CD4-positive, alpha-beta T cell treated with Interleukin-6 for 4 hours (primary cell): ENCODE results near the gene HVCN1.

Experiments
- DNase-seq: peaks from one replicate; pipeline ENCODE4 v3.0.0-alpha.2; 2020; ENCODE audit warnings: mixed read lengths

Gene HVCN1

DNA sequence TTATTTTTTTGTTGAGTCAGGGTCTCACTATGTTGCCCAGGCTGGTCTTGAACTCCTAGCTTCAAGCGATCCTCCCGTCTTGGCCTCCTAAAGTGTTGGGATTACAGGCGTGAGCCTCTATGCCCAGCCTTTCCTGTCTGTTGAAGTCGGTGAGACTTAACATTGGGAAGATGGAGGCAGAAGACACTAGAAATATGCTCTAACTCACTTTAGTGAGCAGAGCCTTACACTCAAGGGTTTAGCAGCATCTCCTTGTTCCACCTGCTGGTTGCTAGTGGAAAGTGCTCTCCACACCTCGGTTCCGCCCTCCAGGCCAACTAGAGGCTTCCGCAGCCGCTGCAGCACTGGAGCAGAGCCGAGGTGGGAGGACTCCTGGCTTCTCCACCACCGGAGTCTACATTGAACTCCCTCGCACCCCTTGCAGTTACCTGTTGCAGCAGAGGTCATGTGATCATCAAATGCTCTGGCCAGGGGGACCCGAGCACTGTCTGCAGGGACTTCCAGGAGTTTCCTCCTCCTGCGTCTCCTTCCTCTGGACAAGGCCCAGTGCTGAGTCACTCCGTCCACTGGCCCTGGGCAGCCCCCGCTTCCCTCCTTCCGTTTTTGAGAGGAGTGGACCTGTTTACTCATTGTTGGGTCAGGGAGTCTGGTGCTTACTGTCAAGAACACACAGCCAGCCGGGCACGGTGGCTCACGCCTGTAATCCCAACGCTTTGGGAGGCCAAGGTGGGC, 9.4 kb upstream of the HVCN1 start:
- peak; percentile 82 for DNase-seq

DNA sequence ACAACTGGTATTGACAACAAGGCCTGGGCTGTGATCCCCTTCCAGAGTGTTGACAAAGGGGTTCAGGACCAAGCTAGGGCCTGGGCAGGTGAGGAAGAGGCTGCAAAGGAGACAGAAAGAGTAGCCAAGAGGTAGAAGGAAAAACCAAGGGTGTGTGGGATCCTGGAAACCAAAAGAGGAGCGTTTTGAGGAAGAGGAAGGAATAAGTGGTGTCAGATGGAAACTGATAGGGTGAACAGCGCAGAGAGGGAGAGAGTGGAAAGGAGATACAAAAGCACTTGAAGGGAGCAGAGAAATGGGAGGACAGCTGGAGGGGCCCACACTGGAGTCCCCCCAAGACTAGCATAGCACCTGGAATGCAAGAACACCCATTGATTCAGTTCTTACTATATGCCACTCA, 8.3 kb upstream of the HVCN1 start:
- DNase-seq = no peak

DNA sequence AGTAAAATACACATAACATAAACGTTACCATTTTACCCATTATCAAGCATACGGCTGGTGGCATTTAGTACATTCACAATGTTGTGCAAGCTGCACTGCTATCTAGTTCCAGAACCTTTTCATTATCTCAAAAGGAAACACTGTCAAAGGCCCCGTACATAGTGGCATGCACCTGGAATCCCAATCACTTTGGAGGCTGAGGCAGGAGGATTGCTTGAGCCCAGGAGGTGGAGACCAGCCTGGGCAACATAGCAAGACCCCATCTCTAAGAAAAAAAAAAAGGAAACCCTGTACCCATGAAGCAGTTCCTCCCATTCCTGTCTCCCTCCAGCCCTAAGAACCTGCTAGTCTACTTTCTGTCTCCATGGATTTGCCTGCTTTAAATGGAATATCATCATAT, 7.4 kb upstream of the HVCN1 start:
- DNase-seq = no peak

DNA sequence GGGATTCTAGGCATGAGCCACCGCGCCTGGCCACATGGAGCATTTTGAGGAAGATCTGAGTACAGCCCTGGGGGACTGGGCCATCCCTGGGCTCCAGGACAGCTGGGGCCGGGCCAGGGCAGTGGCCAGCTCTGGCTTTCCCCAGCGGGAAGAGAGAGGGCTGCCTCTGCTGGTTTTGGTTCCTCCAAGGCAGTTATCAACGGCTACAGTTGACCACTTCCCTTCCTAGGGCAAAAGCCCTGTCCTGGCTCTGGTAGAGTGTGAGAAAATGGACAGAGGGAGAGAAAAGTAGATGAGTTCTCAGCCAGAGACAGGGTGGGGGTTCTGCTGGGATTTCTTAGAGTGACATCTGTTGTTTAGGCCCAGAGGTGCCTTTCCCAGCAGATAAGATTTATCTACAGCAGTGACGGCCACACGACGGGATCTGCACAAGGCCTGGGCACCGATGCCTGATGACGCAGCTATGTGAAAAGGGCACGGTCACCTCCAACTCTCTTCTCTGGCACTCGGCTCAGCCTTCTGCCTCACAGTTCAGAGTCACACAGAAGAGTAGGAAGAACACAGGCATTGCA, 5.5 kb upstream of the HVCN1 start:
- no peak for DNase-seq

DNA sequence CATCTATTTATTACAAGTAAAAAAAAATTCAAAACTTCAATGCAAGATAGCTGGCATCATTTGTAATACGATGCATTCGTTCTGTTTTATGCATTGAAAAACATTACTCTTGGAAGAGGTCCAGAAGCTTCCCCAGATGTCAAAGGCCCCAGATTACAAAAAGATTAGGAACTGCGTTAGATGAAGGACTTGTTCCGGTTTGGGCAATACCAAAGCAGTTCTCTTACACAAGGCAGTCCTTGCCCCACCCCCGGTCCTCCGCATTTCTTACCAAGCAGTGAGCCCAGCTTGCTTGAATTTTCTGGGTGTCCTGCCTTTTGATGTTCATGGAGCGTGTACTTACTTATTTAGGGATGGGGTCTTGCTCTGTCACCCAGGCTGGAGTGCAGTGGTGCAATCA, 4.8 kb upstream of the HVCN1 start:
- peak; percentile 15 for DNase-seq

DNA sequence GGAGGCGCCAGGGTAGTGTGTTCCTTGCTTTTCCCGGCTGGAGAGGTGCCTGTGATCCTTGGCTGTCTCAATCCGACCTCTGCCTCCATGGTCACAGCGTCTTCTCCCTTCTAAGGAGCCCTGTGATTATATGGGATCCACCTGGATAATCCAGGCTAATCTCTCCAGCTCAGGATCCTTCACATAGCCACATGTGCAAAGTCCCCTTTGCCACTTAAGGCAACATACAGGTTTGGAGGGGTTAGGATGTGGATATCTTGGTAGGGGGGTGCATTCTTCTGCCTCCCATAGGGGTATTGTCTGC, 1.2 kb upstream of the HVCN1 start:
- no peak for DNase-seq

DNA sequence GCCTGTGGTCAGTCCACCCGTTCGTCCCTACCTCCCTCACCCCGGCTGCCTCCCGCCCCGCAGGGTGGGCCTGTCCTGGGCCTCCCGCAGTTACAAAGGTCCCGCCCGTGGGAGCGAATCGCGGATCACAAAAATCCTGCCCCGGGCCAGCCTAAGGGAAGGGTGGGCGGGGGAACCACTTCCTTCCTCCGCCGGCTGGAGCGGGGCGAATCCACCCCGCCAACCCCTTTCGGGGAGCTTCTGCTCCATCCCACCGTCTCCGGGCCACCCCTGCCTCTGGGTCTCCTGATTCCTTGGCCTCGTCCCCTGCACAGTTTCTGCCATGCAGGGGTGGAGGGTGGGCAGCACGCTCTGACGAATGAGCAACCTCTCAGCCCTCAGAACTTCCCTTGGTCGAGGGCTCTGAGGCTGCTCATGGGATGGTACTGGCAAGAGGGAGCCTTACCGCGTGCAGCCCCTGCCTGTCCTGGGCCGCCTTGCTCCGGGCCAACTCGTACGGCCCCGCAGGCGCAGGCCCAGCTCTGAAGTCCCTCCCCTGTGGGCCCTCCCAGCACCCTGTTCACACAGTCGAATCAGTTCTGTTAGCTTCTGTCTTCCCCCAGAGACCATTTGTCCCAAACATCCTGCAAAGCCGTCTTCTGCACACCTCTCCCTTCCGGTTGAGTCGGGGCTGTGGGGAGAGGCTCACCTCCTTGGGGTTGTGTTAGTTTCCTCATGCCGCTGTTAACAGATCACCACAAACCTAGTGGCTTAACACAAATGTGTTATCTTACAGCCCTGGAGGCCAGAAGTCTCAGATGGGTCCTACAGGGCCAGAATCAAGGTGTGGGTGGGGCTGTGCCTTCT, 589 bp upstream of the HVCN1 start:
- DNase-seq = peak; percentile 67

DNA sequence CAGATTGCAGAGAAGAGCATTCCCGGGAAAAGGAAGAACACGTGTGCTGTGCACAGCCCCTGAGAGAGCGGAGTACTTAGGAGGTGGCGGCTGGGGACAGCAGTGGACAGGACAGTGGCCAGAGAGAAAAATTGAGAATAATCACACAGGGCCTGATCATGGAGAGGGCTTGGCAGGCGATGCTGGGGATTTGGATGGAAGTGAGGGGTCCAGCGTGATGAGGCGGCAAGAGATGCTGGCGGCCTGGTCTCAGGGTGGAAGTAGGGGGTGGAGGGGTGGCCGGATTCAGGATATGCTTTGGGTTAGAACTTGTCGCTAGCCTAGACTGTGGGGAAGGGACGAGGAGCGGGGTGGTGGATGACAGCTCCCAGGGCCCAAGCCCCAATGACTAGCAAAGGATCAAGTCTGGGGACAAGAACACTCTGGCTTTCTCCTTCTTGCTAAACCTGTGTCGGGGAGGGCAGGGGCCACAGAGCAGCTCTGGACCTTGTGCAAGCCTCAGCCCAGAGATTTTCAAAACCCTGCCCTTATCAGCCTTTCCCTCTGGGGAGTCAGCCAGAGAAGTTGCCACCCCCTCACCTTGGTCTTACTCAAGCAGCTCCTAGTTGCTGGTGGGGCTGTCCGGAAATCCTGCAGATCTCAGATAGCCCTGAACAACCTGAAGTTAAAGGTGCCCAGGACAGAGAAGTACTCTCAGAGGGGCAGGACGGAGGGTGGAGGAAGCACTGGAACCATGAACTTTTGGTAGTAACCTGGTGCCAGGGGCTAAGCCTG, 1.3 kb downstream of the HVCN1 start:
- DNase-seq = no peak

DNA sequence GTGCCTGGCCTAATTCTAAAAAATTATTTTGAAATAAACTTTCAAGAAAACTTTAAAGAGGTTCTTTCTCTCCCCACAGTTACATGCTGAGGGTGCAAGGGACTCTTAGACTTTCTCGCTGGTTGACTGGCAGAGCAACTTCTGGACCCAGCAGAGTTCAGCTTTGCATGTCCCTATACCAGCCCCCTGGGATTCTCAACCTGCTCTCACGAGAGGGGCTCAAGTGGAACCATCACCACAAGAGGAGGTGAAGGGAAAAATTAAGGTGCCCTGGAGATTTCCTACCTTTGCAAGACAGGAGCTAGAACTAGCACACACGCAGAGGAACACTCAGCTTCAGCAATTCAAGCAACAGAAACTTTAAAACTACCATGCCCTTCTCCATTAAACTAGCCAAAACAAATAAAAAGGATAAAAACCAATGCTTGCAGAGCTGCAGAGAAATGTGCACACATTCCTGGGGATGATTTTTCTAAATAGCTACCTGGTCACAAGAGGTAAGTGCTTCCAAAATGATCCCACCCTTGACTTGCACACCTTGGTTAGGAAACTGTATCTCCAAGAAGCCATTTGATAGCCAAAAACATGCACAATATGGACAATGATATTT, 2.5 kb downstream of the HVCN1 start:
- DNase-seq = no peak

DNA sequence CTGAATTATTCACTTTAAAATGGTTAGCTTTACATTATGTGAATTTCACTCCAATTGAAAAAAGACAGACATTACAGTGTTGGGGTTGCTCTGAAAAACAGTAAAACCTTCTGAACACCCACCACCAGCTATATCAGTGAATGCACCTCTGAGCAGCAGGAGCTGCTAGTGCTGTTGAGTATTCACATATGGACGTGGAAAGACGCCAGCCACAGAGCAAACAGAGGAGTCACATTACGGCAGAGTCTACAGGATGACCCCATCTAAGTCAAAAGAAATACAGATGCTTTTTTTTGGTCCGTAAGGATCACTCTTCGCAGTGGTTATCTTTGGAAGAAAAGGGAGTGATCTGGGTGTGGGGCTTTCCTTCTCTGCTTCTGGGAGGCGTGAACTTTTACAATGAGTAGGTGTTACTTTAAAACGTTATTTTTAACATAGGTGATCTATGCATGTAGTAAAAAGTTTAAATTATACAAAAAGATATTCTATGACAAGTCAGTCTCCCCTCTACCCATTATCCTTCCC, 4.5 kb downstream of the HVCN1 start:
- DNase-seq = no peak

DNA sequence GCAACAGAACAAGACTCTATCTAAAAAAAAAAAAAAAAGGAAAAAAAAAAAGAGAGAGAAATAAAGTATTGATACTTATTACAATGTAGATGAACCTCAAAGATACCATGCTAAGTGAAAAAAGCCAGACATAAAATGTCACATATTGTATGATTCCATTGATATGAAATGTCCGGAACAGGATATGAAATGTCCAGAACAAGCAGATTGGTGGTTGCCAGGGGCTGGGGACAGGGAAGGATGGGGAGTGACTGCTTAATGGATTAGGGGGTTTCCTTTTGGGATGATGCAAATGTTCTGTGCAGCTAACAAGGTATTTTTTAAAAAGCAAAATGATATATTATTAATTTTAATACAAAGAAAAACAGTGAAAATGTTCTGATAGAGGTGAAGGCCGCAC, 5.0 kb downstream of the HVCN1 start:
- DNase-seq = no peak

DNA sequence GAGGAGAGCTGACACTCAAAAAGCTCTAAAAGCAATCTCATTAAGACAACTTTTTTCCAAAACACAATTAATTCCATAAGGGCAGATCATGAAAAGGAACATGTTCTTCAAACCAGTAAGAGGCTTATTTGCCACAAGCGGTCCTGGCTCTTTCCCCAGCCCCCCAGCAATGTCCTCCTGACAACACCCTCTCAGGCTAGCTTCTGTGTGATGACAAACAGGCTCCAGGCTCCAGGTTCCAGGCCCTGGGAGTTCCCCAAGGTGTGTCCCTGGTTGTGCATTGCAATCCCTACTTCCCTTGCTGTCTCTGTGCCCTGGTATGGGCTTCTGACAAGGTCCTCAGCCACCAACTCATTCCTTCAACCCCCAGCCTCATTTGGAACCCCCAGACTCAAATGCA, 8.9 kb downstream of the HVCN1 start:
- DNase-seq = no peak

DNA sequence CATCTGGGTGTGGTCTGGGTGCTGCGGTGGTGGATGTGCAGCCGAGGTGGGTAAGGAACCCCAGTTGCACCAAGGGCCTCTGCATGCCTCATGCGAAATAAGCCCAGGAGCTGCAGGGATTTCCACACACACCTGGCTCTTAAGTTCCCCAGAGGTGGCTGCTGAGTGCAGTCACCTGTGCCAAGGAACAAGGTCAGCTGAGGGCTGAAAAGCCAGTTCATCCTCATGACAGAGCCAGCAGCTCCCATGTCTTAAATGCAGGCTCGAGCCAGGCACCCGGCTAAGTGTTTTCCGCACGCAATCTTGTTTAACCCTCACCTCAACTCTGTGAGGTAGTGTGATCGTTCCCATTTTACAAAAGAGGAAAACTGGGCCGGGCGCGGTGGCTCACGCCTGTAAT, 9.7 kb downstream of the HVCN1 start:
- no peak for DNase-seq

DNA sequence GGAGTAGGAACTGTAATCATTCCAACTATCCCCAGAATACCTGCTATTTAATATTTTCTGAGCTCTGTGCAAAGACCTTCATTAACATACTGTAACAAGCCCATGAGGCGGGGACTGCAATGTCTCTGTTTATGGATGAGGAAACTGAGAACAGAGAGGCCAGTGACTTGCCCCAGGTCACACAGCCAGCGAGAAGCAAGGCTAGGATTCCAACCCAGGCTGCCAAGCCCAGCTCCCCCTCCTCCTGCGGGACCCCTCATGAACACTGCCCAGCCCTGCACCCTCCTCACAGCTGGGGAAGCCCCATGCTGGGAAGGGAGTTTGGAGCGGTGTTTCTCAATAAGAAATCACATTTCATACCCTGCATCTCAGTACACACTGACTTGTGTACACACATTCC, 10.9 kb downstream of the HVCN1 start:
- no peak for DNase-seq

DNA sequence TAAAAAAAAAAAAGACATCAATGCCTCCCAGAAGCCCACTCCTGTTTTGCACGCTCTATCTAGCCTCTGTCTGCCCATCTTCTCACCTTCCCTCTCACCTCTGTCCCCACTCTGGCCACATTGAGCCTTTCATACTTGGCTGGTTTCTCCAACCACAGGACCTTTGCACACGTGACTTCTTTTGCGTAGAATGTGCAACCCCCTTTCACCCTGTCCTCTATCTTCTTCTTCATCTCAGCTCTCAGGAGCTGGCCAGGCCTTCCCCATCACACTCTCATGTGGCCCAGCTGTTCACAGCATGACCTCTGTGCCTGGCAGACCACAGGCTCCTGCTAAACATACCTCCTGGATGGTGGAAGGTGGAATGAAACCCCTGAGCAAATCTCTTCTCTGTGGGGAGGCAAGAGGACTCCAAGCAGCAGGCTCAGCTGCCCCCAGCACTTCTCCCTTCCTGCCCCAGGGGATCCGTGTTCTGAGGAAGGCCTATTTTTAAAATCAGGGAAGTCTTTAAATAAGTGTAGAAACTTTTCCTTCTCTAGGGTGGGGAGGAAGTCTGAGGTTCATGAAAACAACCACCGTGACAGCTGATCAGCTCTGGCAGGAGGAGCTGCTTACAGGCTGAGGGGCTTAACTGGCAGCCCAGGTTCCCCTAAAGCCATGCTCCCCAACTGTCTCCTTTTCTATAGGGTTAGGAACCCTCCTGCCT, 11.6 kb downstream of the HVCN1 start:
- DNase-seq = peak; percentile 17

DNA sequence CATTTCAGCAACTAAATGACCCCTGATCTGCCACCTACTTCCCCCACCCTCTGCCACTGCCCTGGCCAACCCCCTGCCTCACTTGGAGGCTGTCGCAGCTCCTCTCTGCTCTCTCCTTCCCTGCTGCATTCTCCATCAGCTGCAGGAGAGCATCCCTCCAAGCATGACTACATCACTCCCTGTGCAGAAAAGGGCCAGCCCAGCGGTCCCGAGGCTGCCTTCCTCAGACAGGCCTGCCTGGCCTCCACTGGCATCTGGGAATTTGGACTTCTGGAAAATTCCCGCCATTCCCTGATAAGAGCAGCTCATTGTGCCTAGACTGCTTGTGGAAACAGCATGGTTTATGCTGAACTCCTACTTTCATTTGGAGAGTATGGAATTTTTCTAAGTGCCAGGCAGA, 12.7 kb downstream of the HVCN1 start:
- no peak for DNase-seq

DNA sequence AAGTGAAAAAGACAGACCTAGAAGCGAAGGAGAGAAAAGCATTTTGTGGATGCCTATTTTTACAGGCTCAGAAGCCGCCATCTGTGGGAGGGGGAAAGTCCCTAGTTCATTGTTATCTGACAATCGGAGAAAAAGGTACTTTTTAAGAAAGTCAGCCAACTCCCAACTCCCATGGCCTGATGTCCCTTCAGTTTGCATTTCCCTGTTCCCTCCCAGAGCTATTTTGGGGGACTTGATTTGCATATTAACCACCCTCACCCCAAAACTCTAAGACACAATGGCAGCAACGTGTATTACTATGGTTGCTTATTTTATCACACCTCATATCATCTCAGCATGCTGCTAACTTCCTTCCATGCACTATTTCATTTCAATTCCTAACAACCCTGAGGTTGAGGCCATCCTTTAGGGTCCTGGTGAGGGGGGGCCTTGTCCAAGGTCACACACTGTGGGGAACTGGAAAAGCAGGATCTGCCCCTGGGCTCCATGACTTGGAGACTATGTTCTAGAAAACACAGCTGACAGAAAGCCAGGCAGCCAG, 18.7 kb downstream of the HVCN1 start:
- peak; percentile 7 for DNase-seq

DNA sequence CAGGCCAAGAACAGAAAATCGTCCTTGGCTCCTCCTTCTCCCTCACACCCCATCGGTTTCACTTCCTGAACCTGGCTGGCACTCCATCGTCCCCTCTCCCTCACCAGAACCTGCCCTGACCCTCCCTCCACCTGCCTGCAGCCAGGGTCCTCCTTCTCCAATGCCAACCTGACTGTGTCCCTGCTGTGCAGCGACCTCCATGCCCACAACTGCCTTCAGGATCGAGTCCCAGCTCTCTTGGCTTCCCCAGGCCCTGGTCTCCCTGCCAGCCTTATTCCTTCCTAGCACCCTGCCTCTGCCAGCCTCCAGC, 19.8 kb downstream of the HVCN1 start:
- DNase-seq = no peak

DNA sequence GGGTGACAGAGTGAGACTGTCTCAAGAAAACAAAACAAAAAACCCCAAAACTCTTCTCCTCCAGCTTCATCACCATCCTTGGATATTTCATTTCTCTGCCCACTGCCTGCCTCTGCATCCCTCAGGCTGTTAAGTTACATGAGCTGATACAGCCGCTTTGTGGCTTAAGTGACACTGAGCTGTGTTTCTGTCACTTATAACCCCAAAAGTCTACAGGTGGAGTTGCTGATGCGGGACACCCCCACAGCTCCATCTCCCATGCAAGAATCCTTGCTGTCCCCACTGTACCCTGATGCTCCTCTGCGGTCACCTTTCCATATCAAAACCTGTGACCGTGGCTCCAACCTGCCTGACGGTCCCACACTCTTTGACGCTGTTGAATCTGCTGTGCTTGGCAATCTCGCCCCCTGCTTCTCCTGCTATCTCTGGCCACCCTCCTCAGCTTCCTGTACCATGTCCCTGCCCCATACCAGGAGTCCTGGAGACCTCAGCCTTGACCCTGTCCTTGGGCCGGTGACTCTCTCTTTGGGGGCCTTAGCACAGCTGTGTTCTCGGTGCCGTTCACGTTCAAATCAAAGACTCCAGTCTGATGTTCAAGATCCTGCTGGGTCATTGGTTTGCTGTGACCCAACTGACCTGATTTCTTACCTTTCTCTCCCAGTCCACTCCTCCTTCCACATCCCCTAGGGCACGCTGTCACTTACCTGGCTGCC, 20.3 kb downstream of the HVCN1 start:
- no peak for DNase-seq

DNA sequence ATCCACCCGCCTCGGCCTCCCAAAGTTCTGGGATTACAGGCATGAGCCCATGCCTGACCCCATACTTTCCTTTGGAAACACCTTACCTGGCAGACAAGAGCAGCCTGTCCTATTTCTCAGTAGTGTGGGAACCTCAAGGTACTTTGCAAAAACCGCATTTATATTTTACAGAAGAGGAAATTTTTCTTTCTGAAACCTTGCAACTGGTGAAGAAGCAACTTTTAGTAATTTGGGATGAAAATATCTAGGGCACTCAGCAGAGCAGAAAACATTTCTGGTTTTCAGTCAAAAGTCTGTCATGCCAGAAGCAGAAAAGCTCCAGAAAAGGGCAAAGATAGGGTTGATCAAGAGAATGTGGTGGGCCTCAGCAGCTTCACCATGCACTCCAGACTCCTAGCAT, 21.2 kb downstream of the HVCN1 start:
- DNase-seq = no peak

DNA sequence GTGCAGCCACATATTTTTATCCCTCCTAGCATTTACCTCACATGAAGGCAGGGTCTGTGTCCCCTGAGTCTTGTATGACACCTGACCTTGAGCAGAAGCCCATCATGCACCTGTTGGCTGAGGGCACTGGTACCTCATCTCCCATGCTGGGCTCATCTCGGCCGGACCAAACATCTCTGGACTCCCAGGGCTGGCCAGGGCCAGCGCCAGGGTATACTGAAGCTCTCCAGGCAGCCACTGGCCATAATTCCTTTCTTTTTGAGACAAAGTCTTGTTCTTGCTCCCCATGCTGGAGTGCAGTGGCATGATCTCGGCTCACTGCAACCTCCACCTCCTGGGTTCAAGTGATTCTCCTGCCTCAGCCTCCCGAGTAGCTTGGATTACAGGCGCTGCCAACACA, 22.0 kb downstream of the HVCN1 start:
- DNase-seq = no peak
